Measurements from ENCODE around the gene EHBP1. TPM values are rescaled to one million over a fixed set of nuclear protein-coding genes. Genes with fewer than 3 reads are reported as not detected.

Gene EHBP1
- total RNA-seq, 1 donor, result 119 TPM

GRCh38 chr2:62795341-62795740 is 89.8 kb downstream of the EHBP1 start:
- DNase-seq (ENCODE audit: low read depth), result no peak
- H3K4me3 ChIP-seq (ENCODE audit: low read depth, low read length), result no peak overlapping the region
- TF ChIP-seq CTCF (IDR thresholded peaks at IDR 0.05; ENCODE audit: insufficient read depth, low read length), result no peak

GRCh38 chr2:62797107-62797506 is 91.6 kb downstream of the EHBP1 start:
- H3K4me3 ChIP-seq (ENCODE audit: low read depth, low read length), result no peak overlapping the region
- TF ChIP-seq CTCF (IDR thresholded peaks at IDR 0.05; ENCODE audit: insufficient read depth, low read length), result no peak
- DNase-seq (ENCODE audit: low read depth), result no peak

- DNase-seq (ENCODE audit: low read depth), result no peak
- no peak for TF ChIP-seq CTCF (IDR thresholded peaks at IDR 0.05; ENCODE audit: insufficient read depth, low read length)
- H3K4me3 ChIP-seq (ENCODE audit: low read depth, low read length), result no peak overlapping the region
These were observed 95.1 kb downstream of the EHBP1 start for GRCh38 chr2:62800618-62801017.

- TF ChIP-seq CTCF (IDR thresholded peaks at IDR 0.05; ENCODE audit: insufficient read depth, low read length), result no peak
- no peak overlapping the region for H3K4me3 ChIP-seq (ENCODE audit: low read depth, low read length)
- DNase-seq (ENCODE audit: low read depth), result no peak
These were observed 95.6 kb downstream of the EHBP1 start for GRCh38 chr2:62801110-62801509.

GRCh38 chr2:62801814-62802523 is 96.5 kb downstream of the EHBP1 start:
- peak; percentile 40 for TF ChIP-seq CTCF (IDR thresholded peaks at IDR 0.05; ENCODE audit: insufficient read depth, low read length)
- DNase-seq (ENCODE audit: low read depth), result no peak
- no peak overlapping the region for H3K4me3 ChIP-seq (ENCODE audit: low read depth, low read length)

GRCh38 chr2:62803961-62804360 is 98.4 kb downstream of the EHBP1 start:
- DNase-seq (ENCODE audit: low read depth), result peak; percentile 34
- no peak for TF ChIP-seq CTCF (IDR thresholded peaks at IDR 0.05; ENCODE audit: insufficient read depth, low read length)
- H3K4me3 ChIP-seq (ENCODE audit: low read depth, low read length), result no peak overlapping the region

GRCh38 chr2:62806231-62806630 is 100.7 kb downstream of the EHBP1 start:
- TF ChIP-seq CTCF (IDR thresholded peaks at IDR 0.05; ENCODE audit: insufficient read depth, low read length), result no peak
- DNase-seq (ENCODE audit: low read depth), result no peak
- H3K4me3 ChIP-seq (ENCODE audit: low read depth, low read length), result no peak overlapping the region
